HepG2 (cell line): ENCODE results near the gene MRPL42. TPM values are rescaled to one million over a fixed set of nuclear protein-coding genes. Genes with fewer than 3 reads are reported as not detected.

Source experiments
- ATAC-seq: fragments of 200-7000 bp; cut with Tn5 transposase; 3 replicates; pipeline ENCODE4 v1.9.1; 2020; ENCODE audit warnings: mild to moderate bottlenecking, moderate library complexity
- BruUV-seq: library from RNA; stranded (reverse); fragments of 400-500 nt; replicated peaks from 2 replicates; lab custom pipeline; 2021; lab: Mats Ljungman, UMichigan
- CTCF ChIA-PET: fragments of 300-600 bp; formaldehyde crosslinking; extraction: SDS; loops from one replicate; lab custom pipeline; 2021; ENCODE audit warnings: low total read pairs, inconsistent platforms, low intra/inter-chr PET ratio; lab: Yijun Ruan, JAX
- POLR2A ChIA-PET: fragments of 350-600 bp; sonication (Branson Sonifier 250); formaldehyde crosslinking; loops from one replicate; lab custom pipeline; 2020; ENCODE audit warnings: antibody characterized with exemption, inconsistent platforms; lab: Yijun Ruan, JAX
- DNase-seq: peaks from one replicate; pipeline ENCODE4 v3.0.0-alpha.2; 2015; ENCODE audit warnings: low spot score
- FAIRE-seq: peaks from 3 replicates; lab custom pipeline; 2011; peaks lifted over from hg19 to GRCh38; lab: Jason Lieb, UNC
- H2AFZ ChIP-seq: one replicate; pipeline ENCODE4 v1.6.1; 2011; ENCODE audit warnings: low read length, inconsistent platforms
- H3K27ac ChIP-seq: fragments of 300-600 bp; 3 replicates; pipeline ENCODE4 v1.8.0; 2011; ENCODE audit warnings: mixed run types, mild to moderate bottlenecking, mixed read lengths, low read length, inconsistent platforms; ENCODE audit not compliant: insufficient read depth; ENCODE audit errors: extremely low read length
- H3K27me3 ChIP-seq, 2 experiments: fragments of 200-600 bp in 1 of 2; 2 replicates in 1 of 2; 3 replicates in 1 of 2; pipeline versions ENCODE4 v1.6.0 to v1.8.0; 2011; ENCODE audit warnings: low read length in 2 of 2, mild to moderate bottlenecking in 2 of 2, moderate library complexity in 2 of 2, inconsistent platforms in 1 of 2; ENCODE audit not compliant: insufficient read depth in 2 of 2, control insufficient read depth in 1 of 2
- H3K36me3 ChIP-seq, 2 experiments: fragments of 200-600 bp in 1 of 2; replicated peaks in 1 of 2; 2 replicates in 1 of 2; 3 replicates in 1 of 2; pipeline versions ENCODE4 v1.5.1 to v1.8.0; 2011; ENCODE audit warnings: low read length in 2 of 2, inconsistent platforms in 1 of 2; ENCODE audit not compliant: insufficient read depth in 2 of 2, control insufficient read depth in 1 of 2
- H3K4me1 ChIP-seq: 2 replicates; pipeline ENCODE4 v1.5.1; 2012; ENCODE audit warnings: low read length, inconsistent platforms; ENCODE audit not compliant: insufficient read depth
- H3K4me2 ChIP-seq: 2 replicates; pipeline ENCODE4 v1.6.0; 2011; ENCODE audit warnings: low read depth, low read length, inconsistent platforms
- H3K4me3 ChIP-seq, 3 experiments: fragments of 200-600 bp in 1 of 3; sonication (generic), shearing (Covaris generic) in 1 of 3; replicated peaks in 1 of 3; 2 replicates each; pipeline ENCODE4 v1.5.1; 2011 to 2016; ENCODE audit warnings: low read length in 3 of 3, inconsistent platforms in 2 of 3, low read depth in 2 of 3, mild to moderate bottlenecking in 2 of 3, control low read depth in 1 of 3, mixed read lengths in 1 of 3; ENCODE audit not compliant: insufficient read depth in 1 of 3
- H3K79me2 ChIP-seq: one replicate; pipeline ENCODE4 v1.6.1; 2011; ENCODE audit warnings: low read length, inconsistent platforms; ENCODE audit not compliant: insufficient read depth
- H3K9ac ChIP-seq: 2 replicates; pipeline ENCODE4 v1.6.0; 2011; ENCODE audit warnings: mild to moderate bottlenecking, low read depth, low read length, inconsistent platforms; ENCODE audit not compliant: insufficient read depth
- H3K9me3 ChIP-seq: 2 replicates; pipeline ENCODE4 v1.5.1; 2012; ENCODE audit warnings: mild to moderate bottlenecking, low read length
- H4K20me1 ChIP-seq: 2 replicates; pipeline ENCODE4 v1.6.0; 2011; ENCODE audit warnings: inconsistent platforms, mild to moderate bottlenecking, low read length, moderate library complexity; ENCODE audit not compliant: insufficient read depth
- ZBTB4 ChIP-seq: sonication (generic); formaldehyde crosslinking; IDR thresholded peaks from 2 replicates; pipeline ENCODE4 v1.4.0; 2020; ENCODE audit warnings: missing genetic modification reagents, mild to moderate bottlenecking, borderline replicate concordance
- ZNF687 ChIP-seq: sonication (generic); formaldehyde crosslinking; IDR thresholded peaks from 2 replicates; pipeline ENCODE4 v1.5.1; 2020; ENCODE audit warnings: mild to moderate bottlenecking, missing genetic modification reagents, moderate library complexity
- WGBS: methylation state at CpG from one replicate; pipeline ENCODE4 v1.1.6; 2017; ENCODE audit warnings: low lambda C conversion rate; 5-methylcytosine and 5-hydroxymethylcytosine counted together
- in situ Hi-C: cut with HindIII; loops from 2 replicates; pipeline ENCODE4 v1.10.0; 2017; ENCODE audit warnings: low pct_unique_long_range_greater_than_20kb; ENCODE audit not compliant: extremely low pct_ligation_motif_present
- intact Hi-C: fragments of 100-400 bp; cut with micrococcal nuclease; formaldehyde crosslinking; loops from one replicate; pipeline ENCODE4 v1.10.0; 2022; ENCODE audit not compliant: unreplicated experiment
- polyA plus RNA-seq, 8 experiments: library from polyadenylated mRNA; depleted of rRNA in 3 of 8; stranded (reverse) in 7 of 8; unstranded in 1 of 8; fragments of >200 nt; fragmentation: Illumina TruSeq in 4 of 8; extraction: Trizol in 4 of 8; gene quantifications; 2 replicates each; pipeline versions ENCODE4 v1.2.1 to v1.2.3, GENCODE V29; 2011 to 2016; ENCODE audit warnings: low read depth in 4 of 8, missing spikeins in 1 of 8, mixed read lengths in 1 of 8; ENCODE audit not compliant: insufficient read depth in 1 of 8
- total RNA-seq, 5 experiments: library from RNA; depleted of rRNA; stranded (reverse); fragments of >200 nt; fragmentation: Illumina TruSeq; extraction: Trizol; gene quantifications; 2 replicates each; pipeline ENCODE4 v1.2.3, GENCODE V29; 2016; ENCODE audit warnings: low read depth in 1 of 5

MRPL42 gene
- total and polyA plus RNA-seq, 2 of the 13 experiments (the other 11 are each of a cell fraction or from before 2014, with no cell fraction given): 93.3 to 148 TPM

- 100% methylated on average over 2 of the region's 4 CpGs for WGBS
- Histone ChIP-seq H2AFZ (no peak overlapping the region), H3K4me3 (no peak overlapping the region), H3K9ac (no peak overlapping the region), H4K20me1 (peaks cover 21% of the 10 kb centered on the region), H3K36me3 (peaks cover 0 to 1% of the 10 kb centered on the region in 2 experiments; a peak in 1 of 5 replicates), H3K9me3 (no peaks in the 10 kb centered on the region), H3K4me1 (peaks cover 55% of the 10 kb centered on the region), H3K4me2 (peak overlapping the region; percentile 99; the same call in 1 of the 2 replicates), H3K27ac (no peak overlapping the region), H3K27me3 (no peaks in the 10 kb centered on the region; a peak in 1 of 5 replicates), H3K79me2 (peaks cover 39% of the 10 kb centered on the region)
- POLR2A ChIA-PET: no interaction called here
- BruUV-seq: no TSS peak
- ATAC-seq (no peak), DNase-seq (no peak), FAIRE-seq (no peak)
- CTCF ChIA-PET: no interaction called here
- intact Hi-C loops: no loop called here
- no peak for TF ChIP-seq ZBTB4 (CRISPR knock-in tag)
- TF ChIP-seq ZNF687 (CRISPR knock-in tag): 0 out of 2 replicates have a peak, but pooled peaks have one; percentile 27
- in situ Hi-C loops: no loop called here
Observed at GRCh38 chr12:93443576-93443975, 23.7 kb upstream of the MRPL42 start.
